CD4-positive, alpha-beta T cell treated with Interleukin-10 for 1 hour (primary cell): ENCODE measurements around the gene NCOA5.

Source experiments
- DNase-seq: peaks from one replicate; pipeline ENCODE4 v3.0.0-alpha.2; 2020

NCOA5 gene

GRCh38 chr20:46035713-46036112 lies 54.0 kb downstream of the NCOA5 start:
- no peak for DNase-seq

GRCh38 chr20:46035253-46035652 lies 54.5 kb downstream of the NCOA5 start:
- no peak for DNase-seq

GRCh38 chr20:46034039-46034438 lies 55.7 kb downstream of the NCOA5 start:
- DNase-seq, result no peak

GRCh38 chr20:46031701-46032254 lies 58.0 kb downstream of the NCOA5 start:
- no peak for DNase-seq

- no peak for DNase-seq
Observed at GRCh38 chr20:46031014-46031569, 58.7 kb downstream of the NCOA5 start.

GRCh38 chr20:46030284-46031013 lies 59.3 kb downstream of the NCOA5 start:
- no peak for DNase-seq

- DNase-seq, result no peak
Observed at GRCh38 chr20:46028772-46029371, 60.9 kb downstream of the NCOA5 start, which contains the start of gene SLC12A5. SLC12A5 (plus strand) TSS chr20:46029215; CDS start chr20:46029345, 130 bp downstream.

- DNase-seq, result no peak
Observed at GRCh38 chr20:46028110-46028509, 61.7 kb downstream of the NCOA5 start.

GRCh38 chr20:46027245-46027853 lies 62.4 kb downstream of the NCOA5 start:
- peak; percentile 34 for DNase-seq

GRCh38 chr20:46025376-46025783 lies 64.4 kb downstream of the NCOA5 start:
- DNase-seq, result no peak

- DNase-seq, result no peak
Observed at GRCh38 chr20:46023999-46024398, 65.8 kb downstream of the NCOA5 start.

GRCh38 chr20:46023148-46023484 lies 66.6 kb downstream of the NCOA5 start:
- no peak for DNase-seq

- peak; percentile 78 for DNase-seq
Observed at GRCh38 chr20:46022411-46023147, 67.2 kb downstream of the NCOA5 start.

GRCh38 chr20:46021361-46022359 lies 68.1 kb downstream of the NCOA5 start:
- DNase-seq, result peak; percentile 56

GRCh38 chr20:46020555-46020954 lies 69.2 kb downstream of the NCOA5 start:
- DNase-seq, result no peak

GRCh38 chr20:46018611-46019010 lies 71.2 kb downstream of the NCOA5 start:
- no peak for DNase-seq

- no peak for DNase-seq
Observed at GRCh38 chr20:46018112-46018511, 71.7 kb downstream of the NCOA5 start.

- DNase-seq, result no peak
Observed at GRCh38 chr20:46017272-46017671, 72.5 kb downstream of the NCOA5 start.

- DNase-seq, result no peak
Observed at GRCh38 chr20:46014517-46015396, 75.0 kb downstream of the NCOA5 start.

GRCh38 chr20:46013829-46014516 lies 75.8 kb downstream of the NCOA5 start:
- peak; percentile 73 for DNase-seq
